Heart left ventricle (tissue), 16 donors: Measurements from ENCODE around the gene HMG20A. TPM values are rescaled to one million over a fixed set of nuclear protein-coding genes. Genes with fewer than 3 reads are reported as not detected.
"Not testable (repeated sequence)": the region's sequence is repeated elsewhere in the genome, so short reads cannot be mapped to it uniquely, and the experiment has no call there.

Experiments
- ATAC-seq, 4 donors: fragments of 200-7000 bp; cut with Tn5 transposase; one replicate each; pipeline ENCODE4 v1.9.1; 2020 to 2022; ENCODE audit warnings: moderate library complexity in 4 of 4, mild to moderate bottlenecking in 3 of 4, moderate number of reproducible peaks in 1 of 4
- DNase-seq, 5 donors: peaks; one replicate each; pipeline ENCODE4 v3.0.0-alpha.2; 2020
- H3K27ac ChIP-seq, 12 donors: fragments of 200-600 bp; sonication (generic) in 4 of 12; one replicate each; pipeline versions ENCODE4 v1.5.0 to v1.8.0; 2016 to 2022; ENCODE audit warnings: mild to moderate bottlenecking in 2 of 12
- H3K27me3 ChIP-seq, 9 donors: fragments of 200-600 bp; sonication (generic) in 2 of 9; one replicate each; pipeline versions ENCODE4 v1.5.1 to v1.8.0; 2016 to 2022; ENCODE audit warnings: mild to moderate bottlenecking in 3 of 9
- H3K36me3 ChIP-seq, 9 donors: fragments of 200-600 bp; sonication (generic) in 2 of 9; one replicate each; pipeline versions ENCODE4 v1.5.0 to v1.8.0; 2018 to 2022; ENCODE audit warnings: mild to moderate bottlenecking in 2 of 9
- H3K4me1 ChIP-seq, 12 donors: fragments of 200-600 bp; sonication (generic) in 4 of 12; one replicate each; pipeline versions ENCODE4 v1.5.0 to v1.8.0; 2016 to 2022; ENCODE audit warnings: mild to moderate bottlenecking in 3 of 12
- H3K4me3 ChIP-seq, 12 donors: fragments of 200-600 bp; sonication (generic) in 4 of 12; one replicate each; pipeline versions ENCODE4 v1.5.0 to v1.8.0; 2017 to 2022; ENCODE audit warnings: mild to moderate bottlenecking in 9 of 12, moderate library complexity in 4 of 12
- H3K9me3 ChIP-seq, 12 donors: fragments of 200-600 bp; sonication (generic) in 4 of 12; one replicate each; pipeline versions ENCODE4 v1.5.0 to v1.8.0; 2016 to 2022; ENCODE audit warnings: mild to moderate bottlenecking in 1 of 12
- CTCF ChIP-seq, 12 donors: fragments of 200-600 bp; sonication (generic) in 4 of 12; IDR thresholded peaks; one replicate each; pipeline versions ENCODE4 v1.5.0 to v1.8.0; 2018 to 2022; ENCODE audit warnings: antibody characterized with exemption in 12 of 12, mild to moderate bottlenecking in 5 of 12
- POLR2A ChIP-seq, 2 donors: fragments of 450-650 bp; IDR thresholded peaks; one replicate each; pipeline ENCODE4 v1.6.1; 2017; ENCODE audit warnings: antibody characterized with exemption in 2 of 2, mild to moderate bottlenecking in 2 of 2, moderate library complexity in 2 of 2
- WGBS, 4 donors: extraction: QIAGEN DNeasy Blood & Tissue Kit in 2 of 4; methylation state at CpG; one replicate each; pipeline versions ENCODE4 v1.1.5 to v1.1.7; 2013 to 2018; 5-methylcytosine and 5-hydroxymethylcytosine counted together
- intact Hi-C, 10 donors: fragments of 100-400 bp; cut with DNase I; formaldehyde crosslinking; loops; one replicate each; pipeline versions ENCODE4 v1.11.1 to v1.14.2; 2022
- polyA plus RNA-seq, 2 donors: library from polyadenylated mRNA; stranded (reverse); fragments of 200-250 nt; gene quantifications; one replicate each; pipeline ENCODE4 v1.2.3, GENCODE V29; 2013
- total RNA-seq, 9 donors: library from RNA; depleted of rRNA in 2 of 9; stranded (reverse); fragments of >200 nt in 2 of 9; fragmentation: NEBNext Ultra II Directional in 3 of 9; extraction: Animal tissue kit (Norgen Biotek cat#: 25700) in 3 of 9; gene quantifications; one replicate each; pipeline versions ENCODE4 v1.1.0 to v1.2.4, GENCODE V29; 2016 to 2023
- donor health status: ischemic (EF 13 %, LVEDD 7.1; RV severe dilation, severe dysfunction).
- donor health status: healthy with polysubstance abuse.
- donor health status: DM: no; HTN: yes; CAD: no.
- donor health status: DM: no; HTN: no; CAD: no.
- donor health status: ischemic (EF 25% LVEDD 6.9; RV normal size, moderate dysfunction).
- donor health status: ischemic (EF 25% LVEDD 5.7; RV mildly dilated, moderate dysfunction).
- donor health status: healthy.
- donor health status: DM: yes; HTN: yes; CAD: no.
- donor health status: ischemic (EF 35%, LVEDD 5.7; RV mildly dilated, moderate dysfunction).
- donor health status: nonischemic (EF 11% LVEDD 7.7; RV severe dilation, severe dysfunction).
- donor health status: DM: yes; HTN: yes; CAD: no.
- donor health status: PGD.
- donor health status: ischemic (EF 29% LVEDD 5.4; RV normal size, mild dysfunction).
- donor health status: nonischemic (EF 23%, LVEDD 6.1; RV moderate dilation, normal function).

Gene HMG20A
- total and polyA plus RNA-seq, 11 donors: 14.8 to 54.1 (median 32.0) TPM

- Histone ChIP-seq H3K4me1 (peaks cover 0 to 23% (median 10%) of the 10 kb centered on the region in 12 donors), H3K9me3 (peaks cover 0 to 71% (median 41%) of the 10 kb centered on the region in 12 donors), H3K27me3 (no peaks in the 10 kb centered on the region), H3K4me3 (no peak overlapping the region), H3K27ac (no peak overlapping the region), H3K36me3 (no peaks in the 10 kb centered on the region)
- 96 to 98% (median 97%) methylated on average over 1 of the region's 1 CpG for WGBS, 4 donors
- no peak for DNase-seq
- no peak for ATAC-seq
- TF ChIP-seq POLR2A (IDR thresholded peaks at IDR 0.05) (no peak), CTCF (IDR thresholded peaks at IDR 0.05) (no peak)
- intact Hi-C loops: no loop called here
These were observed 21.8 kb upstream of the HMG20A start for GRCh38 chr15:77398927-77399326.

- no peaks in the 10 kb centered on the region for H3K27me3 ChIP-seq
- ATAC-seq (no peak), DNase-seq (no peak)
- H3K4me3 ChIP-seq: no peak overlapping the region
- intact Hi-C loops: no loop called here
- H3K4me1 ChIP-seq: peaks cover 0 to 32% (median 12%) of the 10 kb centered on the region in 12 donors
- H3K27ac ChIP-seq: no peak overlapping the region
- no peaks in the 10 kb centered on the region for H3K36me3 ChIP-seq
- WGBS, 4 donors: 98 to 100% (median 98%) methylated on average over 1 of the region's 1 CpG
- TF ChIP-seq POLR2A (IDR thresholded peaks at IDR 0.05): no peak
- TF ChIP-seq CTCF (IDR thresholded peaks at IDR 0.05): no peak
- H3K9me3 ChIP-seq: peaks cover 0 to 58% (median 34%) of the 10 kb centered on the region in 12 donors
These were observed 20.4 kb upstream of the HMG20A start for GRCh38 chr15:77400258-77400657.

GRCh38 chr15:77402740-77403379 lies 17.8 kb upstream of the HMG20A start:
- peaks cover 0 to 41% (median 20%) of the 10 kb centered on the region in 12 donors for H3K4me1 ChIP-seq
- peaks cover 0 to 45% (median 24%) of the 10 kb centered on the region in 12 donors for H3K9me3 ChIP-seq
- H3K4me3 ChIP-seq: no peak overlapping the region
- no peaks in the 10 kb centered on the region for H3K36me3 ChIP-seq
- TF ChIP-seq CTCF (IDR thresholded peaks at IDR 0.05) (no peak), POLR2A (IDR thresholded peaks at IDR 0.05) (no peak)
- WGBS, 4 donors: 17 to 33% (median 23%) methylated on average over 1 of the region's 1 CpG
- peak overlapping the region in 1 of 12 donors; percentile 2 for H3K27ac ChIP-seq
- intact Hi-C loops: no loop called here
- H3K27me3 ChIP-seq: no peaks in the 10 kb centered on the region
- ATAC-seq: no peak
- DNase-seq: no peak

- ATAC-seq, H3K36me3 ChIP-seq, H3K4me3 ChIP-seq, H3K27me3 ChIP-seq, H3K27ac ChIP-seq, DNase-seq, intact Hi-C loops: not testable (repeated sequence)
- peaks cover 0 to 13% (median 0%) of the 10 kb centered on the region in 12 donors for H3K9me3 ChIP-seq
- peaks cover 0 to 66% (median 40%) of the 10 kb centered on the region in 12 donors for H3K4me1 ChIP-seq
- 91 to 100% (median 98%) methylated on average over 1 of the region's 1 CpG for WGBS, 4 donors
These were observed 14.4 kb upstream of the HMG20A start for GRCh38 chr15:77406173-77406759.
